ENCODE data around the gene FBXW8.

DNA sequence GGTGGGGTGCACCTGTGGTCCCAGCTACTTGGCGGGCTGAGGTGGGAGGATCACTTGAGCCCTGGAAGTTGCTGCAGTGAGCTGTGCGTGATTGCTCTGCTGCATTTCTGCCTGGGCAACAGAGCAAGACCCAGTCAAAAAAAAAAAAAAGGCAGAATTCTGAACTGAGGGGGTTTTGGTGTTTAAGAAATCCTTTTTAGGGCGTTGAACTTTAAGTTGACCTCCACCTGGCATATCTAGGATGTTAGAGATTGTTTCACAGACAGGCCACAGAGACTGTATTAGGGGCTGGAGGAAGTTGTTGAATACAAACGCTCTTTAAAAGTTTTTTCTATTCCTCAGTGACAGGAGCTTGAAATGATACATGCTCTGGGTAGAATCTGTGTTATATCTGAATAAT, 60.5 kb downstream of the FBXW8 start:
- TF ChIP-seq, protein P1, sequence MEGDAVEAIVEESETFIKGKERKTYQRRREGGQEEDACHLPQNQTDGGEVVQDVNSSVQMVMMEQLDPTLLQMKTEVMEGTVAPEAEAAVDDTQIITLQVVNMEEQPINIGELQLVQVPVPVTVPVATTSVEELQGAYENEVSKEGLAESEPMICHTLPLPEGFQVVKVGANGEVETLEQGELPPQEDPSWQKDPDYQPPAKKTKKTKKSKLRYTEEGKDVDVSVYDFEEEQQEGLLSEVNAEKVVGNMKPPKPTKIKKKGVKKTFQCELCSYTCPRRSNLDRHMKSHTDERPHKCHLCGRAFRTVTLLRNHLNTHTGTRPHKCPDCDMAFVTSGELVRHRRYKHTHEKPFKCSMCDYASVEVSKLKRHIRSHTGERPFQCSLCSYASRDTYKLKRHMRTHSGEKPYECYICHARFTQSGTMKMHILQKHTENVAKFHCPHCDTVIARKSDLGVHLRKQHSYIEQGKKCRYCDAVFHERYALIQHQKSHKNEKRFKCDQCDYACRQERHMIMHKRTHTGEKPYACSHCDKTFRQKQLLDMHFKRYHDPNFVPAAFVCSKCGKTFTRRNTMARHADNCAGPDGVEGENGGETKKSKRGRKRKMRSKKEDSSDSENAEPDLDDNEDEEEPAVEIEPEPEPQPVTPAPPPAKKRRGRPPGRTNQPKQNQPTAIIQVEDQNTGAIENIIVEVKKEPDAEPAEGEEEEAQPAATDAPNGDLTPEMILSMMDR (IDR thresholded peaks at IDR 0.05), result no peak
- TF ChIP-seq POLR2A (IDR thresholded peaks at IDR 0.05) (no peak), EP300 (IDR thresholded peaks at IDR 0.05) (no peak), POLR2AphosphoS5 (IDR thresholded peaks at IDR 0.05) (no peak)
